Activated CD4-positive, alpha-beta T cell treated with anti-CD3 and anti-CD28 coated beads for 36 hours (primary cell): ENCODE data around the gene IPCEF1. TPM values are rescaled to one million over a fixed set of nuclear protein-coding genes. Genes with fewer than 3 reads are reported as not detected.

Experiments
- ATAC-seq: fragments of 200-7000 bp; cut with Tn5 transposase; one replicate; pipeline ENCODE4 v1.10.0; 2021; ENCODE audit warnings: mild to moderate bottlenecking, moderate library complexity
- CTCF ChIA-PET: fragments of 350-600 bp; sonication (Branson Sonifier 250); formaldehyde crosslinking; loops from one replicate; lab custom pipeline; 2021; ENCODE audit warnings: antibody characterized with exemption; lab: Charles Lee
- POLR2A ChIA-PET: fragments of 350-600 bp; sonication (Branson Sonifier 250); formaldehyde crosslinking; loops from one replicate; lab custom pipeline; 2021; ENCODE audit warnings: antibody characterized with exemption, inconsistent platforms; lab: Charles Lee
- DNase-seq: peaks from one replicate; pipeline ENCODE4 v3.0.0-alpha.2; 2020
- H3K27ac Mint-ChIP-seq: one replicate; pipeline ENCODE4 v1.8.0; 2021; ENCODE audit warnings: mixed read lengths
- H3K27me3 Mint-ChIP-seq: one replicate; pipeline ENCODE4 v1.8.0; 2021; ENCODE audit warnings: mixed read lengths
- H3K36me3 Mint-ChIP-seq: one replicate; pipeline ENCODE4 v1.8.0; 2021; ENCODE audit warnings: low read depth, mixed read lengths
- H3K4me1 Mint-ChIP-seq: one replicate; pipeline ENCODE4 v1.8.0; 2021; ENCODE audit warnings: mixed read lengths
- H3K4me3 Mint-ChIP-seq: one replicate; pipeline ENCODE4 v1.8.0; 2021; ENCODE audit warnings: mild to moderate bottlenecking, moderate library complexity, mixed read lengths
- H3K9me3 Mint-ChIP-seq: one replicate; pipeline ENCODE4 v1.8.0; 2021; ENCODE audit warnings: low read depth, mixed read lengths
- intact Hi-C, 2 experiments: fragments of 100-400 bp; cut with DNase I in 1 of 2; cut with micrococcal nuclease in 1 of 2; formaldehyde crosslinking; loops; one replicate each; pipeline versions ENCODE4 v1.14.2 to v1.15.1; 2022 to 2024; cut with DNase I, micrococcal nuclease
- total RNA-seq, 2 experiments: library from RNA; stranded (reverse); gene quantifications; one replicate each; pipeline ENCODE4 v1.2.3, GENCODE V29; 2021

Gene IPCEF1
- total RNA-seq, 2 experiments from 2014 or later: 10.9 to 11.6 TPM

DNA sequence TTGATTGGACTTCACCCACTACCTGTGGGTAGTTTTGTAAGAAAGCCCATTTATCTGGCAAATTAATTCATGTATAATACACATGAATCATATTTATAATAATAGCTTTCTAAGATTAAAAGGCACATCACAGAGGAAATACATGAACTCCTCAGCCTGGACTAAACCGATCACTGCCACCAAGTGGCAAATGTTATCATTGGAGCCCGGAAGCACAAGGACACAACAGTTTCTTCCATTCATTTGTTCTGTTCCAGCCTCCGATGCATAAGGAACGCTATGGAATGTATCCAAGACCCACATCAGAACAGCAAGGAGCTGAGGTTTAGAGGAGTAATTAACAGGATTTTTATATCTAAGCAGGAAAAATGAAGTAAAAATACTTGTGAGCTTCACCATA is 13.9 kb upstream of the IPCEF1 start:
- POLR2A ChIA-PET: no interaction called here
- no peaks in the 10 kb centered on the region for H3K27me3 Mint-ChIP-seq
- CTCF ChIA-PET: interaction anchor here (0.7 to 2.0 kb wide), 9 partner anchors 9 to 216 kb away, joined by 3 to 9 read pairs (median 4); no protein-coding TSS in a partner anchor
- H3K27ac Mint-ChIP-seq: no peak overlapping the region
- peak; percentile 61 for ATAC-seq
- intact Hi-C loops: loop anchor here (1.0 kb wide), 1 partner anchor 216 kb away; no protein-coding TSS in a partner anchor
- H3K4me3 Mint-ChIP-seq: no peak overlapping the region
- no peaks in the 10 kb centered on the region for H3K9me3 Mint-ChIP-seq
- DNase-seq: peak; percentile 41
- no peaks in the 10 kb centered on the region for H3K36me3 Mint-ChIP-seq
- H3K4me1 Mint-ChIP-seq: peaks cover 23% of the 10 kb centered on the region

DNA sequence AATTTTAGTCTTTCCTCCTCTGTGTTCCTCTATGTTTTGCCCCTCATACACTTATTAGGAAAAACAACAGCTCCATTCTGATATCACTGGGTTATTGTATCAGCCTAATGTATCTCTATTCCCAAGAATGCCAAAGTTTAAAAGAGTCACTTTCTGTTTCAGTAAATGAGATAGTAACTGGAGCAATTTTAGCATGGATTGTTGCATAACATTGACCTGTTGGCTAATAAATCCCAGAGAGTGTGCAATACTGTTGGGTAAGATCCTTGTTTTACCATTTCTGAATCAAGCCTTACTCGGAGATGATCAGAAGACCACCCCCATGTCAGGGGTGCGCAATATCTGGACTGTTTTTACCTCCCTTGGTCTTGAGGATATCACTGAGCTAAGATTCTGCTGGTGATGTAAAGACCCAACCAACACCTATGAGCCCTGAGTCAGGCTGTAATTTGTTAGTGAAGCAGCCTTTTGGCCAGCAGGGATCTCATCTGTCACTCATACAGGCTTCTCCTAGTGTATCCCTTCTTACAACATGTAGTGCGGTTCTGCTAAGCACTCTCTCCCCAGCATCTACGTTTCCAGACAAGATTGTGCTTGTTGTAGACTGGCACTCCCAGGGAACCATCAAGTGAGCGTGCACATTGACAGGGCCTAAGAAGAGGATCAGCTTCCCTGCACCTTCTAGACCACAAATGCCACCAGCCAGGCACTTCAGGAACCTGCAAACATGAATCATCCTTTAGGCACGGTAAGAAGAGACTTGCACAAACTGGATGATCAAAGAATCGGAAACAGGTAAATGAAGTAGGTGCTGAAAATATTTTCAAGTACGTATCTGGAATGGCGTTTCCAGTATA is 11.5 kb upstream of the IPCEF1 start:
- ATAC-seq (peak; percentile 75), DNase-seq (peak; percentile 16)
- CTCF ChIA-PET: interaction anchor here (1.0 to 2.2 kb wide), 2 partner anchors 13 to 211 kb away, joined by 3 to 5 read pairs; no protein-coding TSS in a partner anchor
- Mint-ChIP-seq H3K4me3 (no peak overlapping the region), H3K27me3 (no peaks in the 10 kb centered on the region), H3K4me1 (peaks cover 23% of the 10 kb centered on the region), H3K9me3 (no peaks in the 10 kb centered on the region), H3K36me3 (no peaks in the 10 kb centered on the region), H3K27ac (no peak overlapping the region)
- POLR2A ChIA-PET: no interaction called here
- intact Hi-C loops: no loop called here

DNA sequence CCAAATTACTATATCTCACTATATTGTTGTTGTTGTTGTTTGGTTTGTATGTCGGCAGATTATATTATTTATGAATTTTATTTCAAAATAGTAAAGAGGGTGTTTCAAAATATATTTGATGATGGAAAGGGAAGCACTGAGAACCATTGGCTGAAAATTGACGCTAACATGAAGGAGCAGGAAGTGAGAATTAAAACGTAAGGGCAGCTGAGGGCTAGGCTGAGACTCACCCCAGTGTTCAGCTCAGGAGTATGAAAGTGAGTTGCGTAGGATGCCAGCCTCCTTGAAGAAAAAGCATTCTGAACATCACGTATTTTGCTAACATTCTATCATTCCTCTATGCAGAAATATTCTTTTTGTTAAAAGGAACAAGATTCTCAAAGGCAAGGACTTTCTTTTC is 10.7 kb upstream of the IPCEF1 start:
- intact Hi-C loops: no loop called here
- Mint-ChIP-seq H3K9me3 (no peaks in the 10 kb centered on the region), H3K4me3 (no peak overlapping the region), H3K27me3 (no peaks in the 10 kb centered on the region), H3K36me3 (no peaks in the 10 kb centered on the region), H3K4me1 (peaks cover 23% of the 10 kb centered on the region), H3K27ac (no peak overlapping the region)
- ChIA-PET POLR2A (no interaction called here), CTCF (interaction anchor here (1.0 to 2.2 kb wide), 2 partner anchors 12 to 210 kb away, joined by 3 to 5 read pairs; no protein-coding TSS in a partner anchor)
- DNase-seq (no peak), ATAC-seq (no peak)

DNA sequence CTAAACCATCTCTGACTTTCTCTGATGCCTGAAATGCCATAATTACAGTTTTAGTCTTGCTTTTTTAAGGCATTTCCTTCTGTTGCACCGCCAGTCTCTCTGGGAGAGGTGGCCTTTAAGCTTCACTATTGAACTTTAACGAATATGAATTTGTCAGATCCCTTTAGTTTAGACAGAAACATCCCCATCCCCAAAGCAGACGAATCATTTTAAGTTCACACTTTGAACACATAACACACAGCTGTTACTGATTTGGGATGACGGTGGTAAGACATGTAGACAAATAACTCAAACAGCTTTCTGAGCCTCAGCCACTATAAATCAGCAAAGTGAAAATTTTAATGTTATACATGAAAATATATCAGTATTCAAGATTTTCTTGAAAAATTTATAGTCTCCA is 7.2 kb upstream of the IPCEF1 start:
- ATAC-seq (no peak), DNase-seq (no peak)
- ChIA-PET POLR2A (no interaction called here), CTCF (interaction anchor here (1.2 kb wide), 1 partner anchor 86 kb away, joined by 3 read pairs; no protein-coding TSS in a partner anchor)
- peaks cover 23% of the 10 kb centered on the region for H3K4me1 Mint-ChIP-seq
- H3K27ac Mint-ChIP-seq: no peak overlapping the region
- H3K9me3 Mint-ChIP-seq: no peaks in the 10 kb centered on the region
- no peak overlapping the region for H3K4me3 Mint-ChIP-seq
- intact Hi-C loops: no loop called here
- peaks cover 12% of the 10 kb centered on the region for H3K27me3 Mint-ChIP-seq
- no peaks in the 10 kb centered on the region for H3K36me3 Mint-ChIP-seq

DNA sequence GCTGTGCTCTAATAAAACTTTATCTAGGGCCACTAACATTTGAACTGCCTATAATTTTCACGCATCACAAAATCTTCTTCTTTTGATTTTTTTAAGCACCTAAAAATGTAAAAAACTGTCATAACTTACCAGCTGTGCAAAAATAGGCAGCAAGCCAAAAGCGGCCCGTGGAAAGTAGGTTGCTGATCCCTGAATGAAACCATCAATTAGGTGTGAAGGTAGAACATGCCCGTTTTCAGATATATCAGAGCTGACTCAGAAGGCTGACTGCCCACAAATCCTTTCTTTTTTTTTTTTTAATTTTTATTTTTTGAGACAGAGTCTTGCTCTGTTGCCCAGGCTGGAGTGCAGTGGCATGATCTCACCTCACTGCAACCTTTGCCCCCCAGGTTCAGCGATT is 4.9 kb upstream of the IPCEF1 start:
- Mint-ChIP-seq H3K27me3 (peaks cover 20% of the 10 kb centered on the region), H3K27ac (no peak overlapping the region), H3K36me3 (no peaks in the 10 kb centered on the region), H3K4me1 (peaks cover 11% of the 10 kb centered on the region), H3K4me3 (no peak overlapping the region), H3K9me3 (no peaks in the 10 kb centered on the region)
- POLR2A ChIA-PET: no interaction called here
- ATAC-seq: no peak
- CTCF ChIA-PET: interaction anchor here (0.6 to 1.7 kb wide), 2 partner anchors 9 to 1810 kb away, joined by 3 to 9 read pairs; no protein-coding TSS in a partner anchor
- DNase-seq: no peak
- intact Hi-C loops: no loop called here

DNA sequence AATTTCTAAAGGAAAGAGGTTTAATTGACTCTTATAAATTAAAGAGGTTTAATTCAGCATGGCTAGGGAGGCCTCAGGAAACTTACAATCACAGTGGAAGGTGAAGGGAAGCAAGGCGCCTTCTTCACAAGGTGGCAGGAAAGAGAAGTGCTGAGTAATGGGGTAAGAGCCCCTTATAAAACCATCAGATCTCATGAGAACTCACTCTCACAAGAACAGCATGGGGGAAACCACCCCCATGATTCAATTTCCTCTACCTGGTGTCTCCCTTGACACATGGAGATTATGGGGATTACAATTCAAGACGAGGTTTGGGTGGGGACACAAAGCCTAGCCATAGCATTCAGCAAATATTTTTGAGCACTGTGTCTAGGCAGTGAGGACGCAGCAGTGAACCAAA is 3.9 kb upstream of the IPCEF1 start:
- no peak overlapping the region for H3K4me3 Mint-ChIP-seq

DNA sequence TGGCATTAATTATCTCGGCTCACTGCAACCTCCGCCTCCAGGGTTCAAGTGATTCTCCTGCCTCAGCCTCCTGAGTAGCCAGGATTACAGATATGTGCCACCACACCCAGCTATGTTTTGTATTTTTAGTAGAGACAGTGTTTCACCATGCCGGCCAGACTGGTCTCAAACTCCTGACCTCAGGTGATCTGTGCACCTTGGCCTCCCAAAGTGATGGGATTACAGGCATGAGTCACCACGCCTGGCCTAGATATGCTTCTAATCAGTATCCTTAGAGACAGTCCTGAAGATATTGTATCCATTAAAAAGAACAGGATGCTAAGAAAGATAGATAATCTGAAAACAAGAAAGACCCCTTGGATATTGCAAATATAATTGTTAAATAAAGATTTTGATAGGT is 3.1 kb upstream of the IPCEF1 start:
- DNase-seq: no peak
- Mint-ChIP-seq H3K9me3 (no peaks in the 10 kb centered on the region), H3K4me1 (peaks cover 21% of the 10 kb centered on the region), H3K4me3 (no peak overlapping the region), H3K27ac (no peak overlapping the region), H3K27me3 (peaks cover 29% of the 10 kb centered on the region), H3K36me3 (no peaks in the 10 kb centered on the region)
- intact Hi-C loops: loop anchor here in 1 of 2 experiments (10.0 kb wide), 1 partner anchor 795 kb away; no protein-coding TSS in a partner anchor
- POLR2A ChIA-PET: no interaction called here
- ATAC-seq: no peak
- CTCF ChIA-PET: no interaction called here

More for the DNA sequence above, 3.9 kb upstream of the IPCEF1 start:
- ChIA-PET CTCF (interaction anchor here (1.7 kb wide), 1 partner anchor 10 kb away, joined by 9 read pairs; no protein-coding TSS in a partner anchor), POLR2A (no interaction called here)
- peaks cover 26% of the 10 kb centered on the region for H3K27me3 Mint-ChIP-seq
- DNase-seq (no peak), ATAC-seq (no peak)
- intact Hi-C loops: no loop called here
- no peak overlapping the region for H3K27ac Mint-ChIP-seq
- no peaks in the 10 kb centered on the region for H3K9me3 Mint-ChIP-seq
- no peaks in the 10 kb centered on the region for H3K36me3 Mint-ChIP-seq
- peaks cover 14% of the 10 kb centered on the region for H3K4me1 Mint-ChIP-seq

DNA sequence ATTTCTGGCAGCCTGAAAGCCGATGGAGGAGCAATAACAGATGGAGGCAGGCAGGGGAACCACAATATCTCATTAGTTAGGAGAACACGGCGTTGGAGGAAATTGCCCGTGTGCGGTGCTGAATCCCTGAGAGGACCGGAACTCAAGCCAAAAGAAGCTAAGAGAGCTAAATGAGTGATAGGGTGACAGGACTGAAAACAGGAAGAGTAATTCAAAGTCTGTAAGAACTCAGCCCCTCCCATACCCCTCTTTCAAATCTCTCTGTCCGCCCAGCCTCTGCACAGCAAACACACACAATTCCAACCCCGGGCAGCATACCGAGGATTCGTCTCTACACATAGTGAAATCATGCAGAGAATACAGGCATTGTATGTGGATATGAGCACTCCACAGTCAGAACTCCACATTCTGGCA is 2.6 kb upstream of the IPCEF1 start:
- ChIA-PET CTCF (no interaction called here), POLR2A (no interaction called here)
- DNase-seq (no peak), ATAC-seq (no peak)
- Mint-ChIP-seq H3K27me3 (peaks cover 34% of the 10 kb centered on the region), H3K4me3 (peak overlapping the region; percentile 16), H3K27ac (no peak overlapping the region), H3K9me3 (no peaks in the 10 kb centered on the region), H3K4me1 (peaks cover 26% of the 10 kb centered on the region), H3K36me3 (no peaks in the 10 kb centered on the region)
- intact Hi-C loops: loop anchor here in 1 of 2 experiments (10.0 kb wide), 1 partner anchor 796 kb away; no protein-coding TSS in a partner anchor

- POLR2A ChIA-PET: no interaction called here
- Mint-ChIP-seq H3K36me3 (no peaks in the 10 kb centered on the region), H3K27ac (no peak overlapping the region), H3K9me3 (no peaks in the 10 kb centered on the region), H3K27me3 (peaks cover 36% of the 10 kb centered on the region), H3K4me3 (no peak overlapping the region), H3K4me1 (peaks cover 31% of the 10 kb centered on the region)
- no peak for ATAC-seq
- intact Hi-C loops: loop anchor here in 1 of 2 experiments (10.0 kb wide), 1 partner anchor 797 kb away; no protein-coding TSS in a partner anchor
- CTCF ChIA-PET: no interaction called here
- DNase-seq: no peak
Measured at GRCh38 chr6:154358019-154358545, 1.5 kb upstream of the IPCEF1 start.

- Mint-ChIP-seq H3K27ac (no peak overlapping the region), H3K4me1 (peaks cover 41% of the 10 kb centered on the region), H3K36me3 (no peaks in the 10 kb centered on the region), H3K27me3 (peaks cover 41% of the 10 kb centered on the region), H3K9me3 (no peaks in the 10 kb centered on the region), H3K4me3 (no peak overlapping the region)
- intact Hi-C loops: loop anchor here in 1 of 2 experiments (10.0 kb wide), 1 partner anchor 799 kb away; no protein-coding TSS in a partner anchor
- no peak for DNase-seq
- ATAC-seq: no peak
- CTCF ChIA-PET: interaction anchor here (0.7 to 1.0 kb wide), 2 partner anchors 80 to 157 kb away, joined by 3 to 4 read pairs; no protein-coding TSS in a partner anchor
- POLR2A ChIA-PET: no interaction called here
Measured at GRCh38 chr6:154356113-154356512, 490 bp downstream of the IPCEF1 start.

DNA sequence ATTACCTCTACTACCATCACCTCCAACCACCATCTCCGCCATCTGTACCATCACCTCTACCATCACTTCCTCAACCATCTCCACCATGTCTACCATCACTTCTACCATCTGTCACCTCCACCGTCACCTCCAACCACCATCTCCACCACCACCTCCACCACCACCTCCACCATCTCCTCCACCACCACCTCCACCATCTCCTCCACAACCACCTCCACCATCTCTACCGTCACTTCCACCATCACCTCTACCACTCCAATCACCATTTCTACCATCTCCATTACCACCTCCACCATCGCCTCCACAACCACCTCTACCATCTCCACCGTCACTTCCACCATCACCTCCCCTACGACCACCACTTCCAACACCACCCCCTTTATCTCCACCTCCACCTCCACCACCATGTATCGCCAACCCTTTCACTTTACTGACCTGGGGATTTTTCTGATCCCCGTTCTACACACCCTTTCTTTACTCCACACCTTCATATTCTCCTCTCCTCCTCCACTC is 2.3 kb downstream of the IPCEF1 start:
- no peaks in the 10 kb centered on the region for H3K36me3 Mint-ChIP-seq
- intact Hi-C loops: loop anchor here (2.0 to 10.0 kb wide), 5 partner anchors 52 to 800 kb away; no protein-coding TSS in a partner anchor
- H3K9me3 Mint-ChIP-seq: no peaks in the 10 kb centered on the region
- H3K4me1 Mint-ChIP-seq: peaks cover 34% of the 10 kb centered on the region
- H3K27me3 Mint-ChIP-seq: peaks cover 43% of the 10 kb centered on the region
- POLR2A ChIA-PET: interaction anchor here (0.5 kb wide), 1 partner anchor 101 kb away, joined by 3 read pairs; no protein-coding TSS in a partner anchor
- no peak overlapping the region for H3K27ac Mint-ChIP-seq
- no peak for ATAC-seq
- CTCF ChIA-PET: interaction anchor here (1.0 to 1.3 kb wide), 2 partner anchors 14 to 199 kb away, joined by 3 to 5 read pairs; no protein-coding TSS in a partner anchor
- DNase-seq: no peak
- H3K4me3 Mint-ChIP-seq: no peak overlapping the region
